ENCODE measurements around the gene EPHB1. TPM values are rescaled to one million over a fixed set of nuclear protein-coding genes. Genes with fewer than 3 reads are reported as not detected.

The EPHB1 gene
- total RNA-seq, 1 experiment from 2014 or later, result 0.11 TPM

- intact Hi-C loops (cut with micrococcal nuclease; ENCODE audit: unreplicated experiment), result no loop called here
- TF ChIP-seq EZH2 (IDR thresholded peaks at IDR 0.05; ENCODE audit: borderline replicate concordance, low read depth, low read length, poor library complexity, severe bottlenecking) (no peak), CTCF (conservative IDR thresholded peaks at IDR 0.05; ENCODE audit: low read depth, low read length) (no peak)
- ChIA-PET CTCF (no interaction called here), POLR2A (ENCODE audit: low non-redundant PET) (no interaction called here)
- Histone ChIP-seq H3K4me1 (ENCODE audit: insufficient read depth, low read length, poor library complexity, severe bottlenecking) (no peaks in the 10 kb centered on the region), H3K4me3 (ENCODE audit: low read depth, low read length, poor library complexity, severe bottlenecking) (no peak overlapping the region), H3K9me3 (ENCODE audit: low read depth, low read length, poor library complexity, severe bottlenecking) (no peaks in the 10 kb centered on the region), H3K27ac (ENCODE audit: low read depth, low read length, poor library complexity, severe bottlenecking) (no peak overlapping the region), H3K36me3 (ENCODE audit: insufficient read depth, low read length, poor library complexity, severe bottlenecking) (no peaks in the 10 kb centered on the region), H3K27me3 (replicated peaks; ENCODE audit: insufficient read depth, low read depth, low read length, poor library complexity) (peaks cover 7% of the 10 kb centered on the region)
- BruUV-seq (replicated peaks), result no TSS peak
- no peak for DNase-seq (ENCODE audit: low spot score)
Observed at GRCh38 chr3:135090020-135090717, 295.1 kb downstream of the EPHB1 start.

- H3K27ac ChIP-seq (ENCODE audit: low read depth, low read length, poor library complexity, severe bottlenecking), result no peak overlapping the region
- H3K27me3 ChIP-seq (replicated peaks; ENCODE audit: insufficient read depth, low read depth, low read length, poor library complexity), result peaks cover 7% of the 10 kb centered on the region
- H3K4me1 ChIP-seq (ENCODE audit: insufficient read depth, low read length, poor library complexity, severe bottlenecking), result no peaks in the 10 kb centered on the region
- no peak for DNase-seq (ENCODE audit: low spot score)
- TF ChIP-seq CTCF (conservative IDR thresholded peaks at IDR 0.05; ENCODE audit: low read depth, low read length) (no peak), EZH2 (IDR thresholded peaks at IDR 0.05; ENCODE audit: borderline replicate concordance, low read depth, low read length, poor library complexity, severe bottlenecking) (no peak)
- BruUV-seq (replicated peaks), result no TSS peak
- ChIA-PET POLR2A (ENCODE audit: low non-redundant PET) (no interaction called here), CTCF (no interaction called here)
- intact Hi-C loops (cut with micrococcal nuclease; ENCODE audit: unreplicated experiment), result no loop called here
- no peaks in the 10 kb centered on the region for H3K9me3 ChIP-seq (ENCODE audit: low read depth, low read length, poor library complexity, severe bottlenecking)
- H3K4me3 ChIP-seq (ENCODE audit: low read depth, low read length, poor library complexity, severe bottlenecking), result no peak overlapping the region
- no peaks in the 10 kb centered on the region for H3K36me3 ChIP-seq (ENCODE audit: insufficient read depth, low read length, poor library complexity, severe bottlenecking)
Observed at GRCh38 chr3:135091946-135092345, 296.9 kb downstream of the EPHB1 start.

- POLR2A ChIA-PET (ENCODE audit: low non-redundant PET), result no interaction called here
- CTCF ChIA-PET, result no interaction called here
Observed at GRCh38 chr3:135093121-135093520, 298.1 kb downstream of the EPHB1 start.

More at GRCh38 chr3:135093121-135093520, 298.1 kb downstream of the EPHB1 start:
- H3K27me3 ChIP-seq (replicated peaks; ENCODE audit: insufficient read depth, low read depth, low read length, poor library complexity), result peaks cover 7% of the 10 kb centered on the region
- TF ChIP-seq CTCF (conservative IDR thresholded peaks at IDR 0.05; ENCODE audit: low read depth, low read length), result no peak
- no peak for TF ChIP-seq EZH2 (IDR thresholded peaks at IDR 0.05; ENCODE audit: borderline replicate concordance, low read depth, low read length, poor library complexity, severe bottlenecking)
- no peak for DNase-seq (ENCODE audit: low spot score)
- BruUV-seq (replicated peaks), result no TSS peak
- no peaks in the 10 kb centered on the region for H3K4me1 ChIP-seq (ENCODE audit: insufficient read depth, low read length, poor library complexity, severe bottlenecking)
- H3K27ac ChIP-seq (ENCODE audit: low read depth, low read length, poor library complexity, severe bottlenecking), result no peak overlapping the region
- intact Hi-C loops (cut with micrococcal nuclease; ENCODE audit: unreplicated experiment), result no loop called here
- H3K36me3 ChIP-seq (ENCODE audit: insufficient read depth, low read length, poor library complexity, severe bottlenecking), result no peaks in the 10 kb centered on the region
- no peak overlapping the region for H3K4me3 ChIP-seq (ENCODE audit: low read depth, low read length, poor library complexity, severe bottlenecking)
- H3K9me3 ChIP-seq (ENCODE audit: low read depth, low read length, poor library complexity, severe bottlenecking), result no peaks in the 10 kb centered on the region

Measured in A673 (cell line).